ENCODE data around the gene IGSF8. TPM values are rescaled to one million over a fixed set of nuclear protein-coding genes. Genes with fewer than 3 reads are reported as not detected.

The IGSF8 gene
- total RNA-seq, 1 donor from 2014 or later, result 37.5 TPM

- ATAC-seq (no peak), DNase-seq (no peak)
- intact Hi-C loops (cut with DNase I), result no loop called here
- H3K4me3 ChIP-seq, result no peak overlapping the region
- no peaks in the 10 kb centered on the region for H3K36me3 ChIP-seq
- no peak overlapping the region for H3K27ac ChIP-seq
- H3K4me1 ChIP-seq, result no peaks in the 10 kb centered on the region
- TF ChIP-seq CTCF (IDR thresholded peaks at IDR 0.05), result no peak
- H3K27me3 ChIP-seq, result peaks cover 11% of the 10 kb centered on the region
- H3K9me3 ChIP-seq, result no peaks in the 10 kb centered on the region
Measured at GRCh38 chr1:160064746-160065145, 33.7 kb downstream of the IGSF8 start.

DNA sequence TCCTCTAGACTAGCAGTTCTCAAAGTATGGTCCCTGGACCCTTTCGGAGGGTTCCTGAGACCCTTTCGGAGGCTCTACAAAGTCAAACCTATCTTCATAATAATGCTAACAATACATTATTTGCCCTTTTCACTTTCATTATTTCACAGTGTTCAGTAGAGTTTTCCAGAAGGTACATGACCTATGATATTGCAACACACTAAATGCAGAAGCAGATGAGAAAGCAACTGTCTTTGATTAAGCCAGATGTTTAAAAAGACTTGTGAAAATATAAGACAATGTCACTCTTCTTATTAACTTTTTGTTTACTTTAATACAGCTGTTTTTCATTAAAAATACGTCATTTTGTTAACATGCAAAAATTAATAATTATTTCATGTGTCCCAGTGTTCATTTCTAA, 34.3 kb downstream of the IGSF8 start:
- intact Hi-C loops (cut with DNase I), result no loop called here

GRCh38 chr1:160063176-160063575, 35.2 kb downstream of the IGSF8 start:
- H3K27ac ChIP-seq, result no peak overlapping the region
- no peak overlapping the region for H3K4me3 ChIP-seq
- H3K27me3 ChIP-seq, result peaks cover 11% of the 10 kb centered on the region
- peak; percentile 38 for ATAC-seq
- DNase-seq, result peak; percentile 43
- H3K4me1 ChIP-seq, result no peaks in the 10 kb centered on the region
- H3K9me3 ChIP-seq, result no peaks in the 10 kb centered on the region
- intact Hi-C loops (cut with DNase I), result no loop called here
- H3K36me3 ChIP-seq, result no peaks in the 10 kb centered on the region
- TF ChIP-seq CTCF (IDR thresholded peaks at IDR 0.05), result no peak

More for the DNA sequence above, 34.3 kb downstream of the IGSF8 start:
- no peaks in the 10 kb centered on the region for H3K36me3 ChIP-seq
- no peaks in the 10 kb centered on the region for H3K4me1 ChIP-seq
- no peak for TF ChIP-seq CTCF (IDR thresholded peaks at IDR 0.05)
- ATAC-seq (no peak), DNase-seq (no peak)
- H3K9me3 ChIP-seq, result no peaks in the 10 kb centered on the region
- peaks cover 11% of the 10 kb centered on the region for H3K27me3 ChIP-seq
- no peak overlapping the region for H3K4me3 ChIP-seq
- H3K27ac ChIP-seq, result no peak overlapping the region

DNA sequence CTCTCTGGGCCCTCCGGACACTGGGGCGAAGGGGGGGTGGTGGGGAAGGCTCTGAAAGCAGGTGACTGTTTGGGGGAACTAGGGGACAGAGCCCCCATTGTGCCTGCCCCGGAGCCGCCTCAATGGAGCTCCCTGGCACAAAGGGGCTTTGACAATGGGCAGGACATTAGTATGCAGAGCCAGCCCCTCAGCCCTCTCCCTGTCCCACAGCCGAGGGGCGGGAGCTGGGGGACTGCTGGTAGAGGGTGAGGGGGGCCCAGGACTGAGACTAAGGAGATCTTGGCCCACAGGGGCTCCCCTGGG, 36.2 kb downstream of the IGSF8 start:
- DNase-seq (peak; percentile 55), ATAC-seq (no peak)
- Histone ChIP-seq H3K36me3 (no peaks in the 10 kb centered on the region), H3K4me1 (no peaks in the 10 kb centered on the region), H3K27me3 (peaks cover 11% of the 10 kb centered on the region), H3K27ac (no peak overlapping the region), H3K9me3 (no peaks in the 10 kb centered on the region), H3K4me3 (no peak overlapping the region)
- intact Hi-C loops (cut with DNase I), result no loop called here
- no peak for TF ChIP-seq CTCF (IDR thresholded peaks at IDR 0.05)

DNA sequence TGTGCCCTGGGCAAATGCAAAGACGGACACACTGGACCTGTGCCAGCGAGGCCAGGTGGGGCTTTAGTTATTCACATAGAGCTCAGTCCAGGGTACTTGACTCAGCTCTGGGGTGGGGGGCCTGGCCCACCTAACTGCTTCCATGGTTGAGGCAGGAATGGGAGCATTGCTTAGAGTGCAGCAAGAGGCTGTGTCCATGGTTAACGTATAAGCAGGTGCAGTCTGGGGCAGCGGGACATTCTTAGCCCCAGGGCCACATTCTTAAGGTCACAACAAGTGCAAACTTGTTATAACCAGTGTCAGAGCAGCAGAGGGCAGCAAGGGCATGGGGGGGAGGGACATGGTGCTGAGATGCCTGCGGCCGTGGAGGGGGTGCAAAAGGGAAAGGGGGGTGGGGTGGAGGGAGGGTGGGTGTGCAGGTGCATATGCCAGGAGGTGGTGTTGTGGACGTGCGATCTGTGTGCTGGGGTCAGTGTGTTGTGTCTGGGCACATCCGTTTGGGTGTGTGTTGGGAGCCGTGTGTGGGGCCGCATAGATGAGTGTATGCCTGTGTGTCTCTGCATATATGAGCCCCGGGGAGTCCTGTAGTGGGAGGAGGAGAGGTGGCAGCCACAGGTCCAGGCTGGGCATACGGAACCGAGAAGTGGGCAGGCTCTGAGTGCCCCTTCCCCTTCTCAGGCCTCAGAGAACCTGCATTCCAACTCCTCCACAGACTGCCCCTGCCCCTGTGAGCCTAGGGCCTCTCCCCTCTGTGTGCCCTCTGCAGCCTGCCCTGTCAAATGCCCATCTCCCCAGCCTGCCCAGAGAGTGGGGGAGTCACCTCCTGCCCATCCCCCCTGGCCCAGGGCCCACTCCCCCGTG, 36.8 kb downstream of the IGSF8 start:
- no peaks in the 10 kb centered on the region for H3K9me3 ChIP-seq
- H3K27me3 ChIP-seq, result peaks cover 11% of the 10 kb centered on the region
- H3K4me1 ChIP-seq, result no peaks in the 10 kb centered on the region
- peak; percentile 57 for DNase-seq
- no peak overlapping the region for H3K4me3 ChIP-seq
- peak; percentile 18 for ATAC-seq
- no peak for TF ChIP-seq CTCF (IDR thresholded peaks at IDR 0.05)
- intact Hi-C loops (cut with DNase I), result no loop called here
- H3K27ac ChIP-seq, result no peak overlapping the region
- no peaks in the 10 kb centered on the region for H3K36me3 ChIP-seq
